ENCODE measurements around the gene NRL.

DNA sequence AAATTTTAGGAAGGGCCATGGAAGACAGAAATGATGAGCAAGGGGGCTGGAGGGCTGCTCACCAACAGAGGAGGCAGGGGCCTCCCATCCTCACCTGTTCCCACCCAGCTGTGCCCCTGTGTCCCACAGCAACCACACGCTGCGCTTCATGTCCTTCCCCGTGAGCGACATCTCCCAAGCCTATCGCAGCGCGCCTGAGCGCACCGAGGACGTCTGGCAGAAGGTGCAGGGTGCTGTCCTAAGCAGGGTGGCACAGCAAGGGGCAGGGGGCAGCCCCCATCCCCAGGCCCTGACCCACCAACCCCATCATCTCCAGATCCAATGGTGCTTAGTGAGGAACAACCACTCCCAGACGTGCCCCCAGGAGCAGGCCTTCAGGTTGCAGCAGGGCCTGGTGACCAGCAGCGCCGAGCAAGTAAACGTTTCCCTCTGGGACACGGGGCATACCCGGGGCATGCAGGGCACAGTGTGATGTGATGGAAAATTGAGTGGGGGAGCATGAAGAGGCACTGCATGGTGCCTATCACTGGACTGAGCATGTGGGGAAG lies 54.8 kb downstream of the NRL start:
- TF ChIP-seq GATA3 (IDR thresholded peaks at IDR 0.05; ENCODE audit: low read depth, low read length) (no peak), GATA2 (IDR thresholded peaks at IDR 0.05; ENCODE audit: low read depth, low read length) (no peak)

All from SH-SY5Y (cell line).